HCT116 (cell line): Measurements from ENCODE around the gene ATOH8. TPM values are rescaled to one million over a fixed set of nuclear protein-coding genes. Genes with fewer than 3 reads are reported as not detected.
A peak's percentile ranks its signal among the peaks of the same experiment; 100 is the strongest.

Experiments
- ATAC-seq: fragments of 200-7000 bp; cut with Tn5 transposase; 2 replicates; pipeline ENCODE4 v1.9.1; 2020; ENCODE audit warnings: mild to moderate bottlenecking, moderate library complexity
- Bru-seq: library from RNA; stranded (reverse); fragments of 400-500 nt; gene quantifications from one replicate; lab custom pipeline; 2021; lab: Mats Ljungman, UMichigan
- BruChase-seq, 2 experiments: library from RNA; stranded (reverse); fragments of 400-500 nt; gene quantifications; one replicate each; lab custom pipeline; 2021; lab: Mats Ljungman, UMichigan
- BruUV-seq: library from RNA; stranded (reverse); fragments of 400-500 nt; replicated peaks from 2 replicates; lab custom pipeline; 2021; lab: Mats Ljungman, UMichigan
- CTCF ChIA-PET: fragments of 300-600 bp; sonication (Branson Sonifier 250); formaldehyde crosslinking; loops from one replicate; lab custom pipeline; 2021; ENCODE audit warnings: antibody characterized with exemption; lab: Charles Lee
- POLR2A ChIA-PET: fragments of 300-600, 350-600 bp; sonication (Branson Sonifier 250); formaldehyde crosslinking; loops from one replicate; lab custom pipeline; 2021; ENCODE audit warnings: antibody characterized with exemption; lab: Charles Lee
- RAD21 ChIA-PET, 2 experiments: fragments of 300-600 bp; sonication (Branson Sonifier 250); formaldehyde crosslinking; loops; one replicate each; lab custom pipeline; 2023; ENCODE audit warnings: low total read pairs in 2 of 2; ENCODE audit not compliant: uncharacterized antibody in 2 of 2, unreplicated experiment in 2 of 2, low non-redundant PET in 1 of 2; lab: Charles Lee
- DNase-seq: peaks from one replicate; pipeline ENCODE4 v3.0.0-alpha.2; 2010; ENCODE audit warnings: low read depth, low spot score
- H2AFZ ChIP-seq: fragments of 200-600 bp; shearing (Covaris generic), sonication (generic); 2 replicates; pipeline ENCODE4 v1.6.1; 2017; ENCODE audit warnings: low read depth, mixed run types, mixed read lengths, antibody characterized with exemption, low read length; ENCODE audit not compliant: poor library complexity, severe bottlenecking
- H3K27ac ChIP-seq: 2 replicates; pipeline ENCODE4 v1.5.1; 2012; ENCODE audit warnings: low read depth, low read length
- H3K27me3 ChIP-seq: fragments of 200-600 bp; sonication (generic); 2 replicates; pipeline ENCODE4 v1.6.1; 2016; ENCODE audit warnings: mixed run types, low read length, mixed read lengths; ENCODE audit not compliant: insufficient read depth
- H3K36me3 ChIP-seq, 2 experiments: fragments of 200-500 bp in 1 of 2; fragments of 200-600 bp in 1 of 2; sonication (Bioruptor generic) in 1 of 2; sonication (generic) in 1 of 2; 2 replicates each; pipeline versions ENCODE4 v1.5.1 to v1.6.1; 2014 to 2016; ENCODE audit warnings: low read length in 2 of 2, inconsistent platforms in 1 of 2, mixed read lengths in 1 of 2, mixed run types in 1 of 2; ENCODE audit not compliant: insufficient read depth in 2 of 2, control insufficient read depth in 1 of 2
- H3K4me1 ChIP-seq, 2 experiments: fragments of 200-600 bp in 1 of 2; sonication (generic) in 1 of 2; 2 replicates each; pipeline versions ENCODE4 v1.5.1 to v1.6.1; 2012 to 2017; ENCODE audit warnings: low read length in 2 of 2, inconsistent platforms in 1 of 2, mild to moderate bottlenecking in 1 of 2, mixed read lengths in 1 of 2, mixed run types in 1 of 2, moderate library complexity in 1 of 2; ENCODE audit not compliant: insufficient read depth in 2 of 2, control insufficient read depth in 1 of 2
- H3K4me2 ChIP-seq: fragments of 200-600 bp; sonication (generic); 2 replicates; pipeline ENCODE4 v1.6.1; 2017; ENCODE audit warnings: mixed run types, low read length, mixed read lengths
- H3K4me3 ChIP-seq, 2 experiments: fragments of 200-600 bp in 1 of 2; sonication (generic) in 1 of 2; replicated peaks in 1 of 2; 2 replicates each; pipeline ENCODE4 v1.5.1; 2011 to 2016; ENCODE audit warnings: low read length in 2 of 2, control low read depth in 1 of 2, low read depth in 1 of 2, mild to moderate bottlenecking in 1 of 2, mixed read lengths in 1 of 2, mixed run types in 1 of 2
- H3K79me2 ChIP-seq: fragments of 200-600 bp; sonication (generic); 2 replicates; pipeline ENCODE4 v1.6.1; 2017; ENCODE audit warnings: mild to moderate bottlenecking, mixed run types, low read length, moderate library complexity, mixed read lengths; ENCODE audit not compliant: insufficient read depth
- H3K9ac ChIP-seq: fragments of 200-600 bp; sonication (generic); 2 replicates; pipeline ENCODE4 v1.6.1; 2016; ENCODE audit warnings: low read length, mixed read lengths
- H3K9me2 ChIP-seq: fragments of 200-600 bp; sonication (generic), shearing (Covaris generic); 2 replicates; pipeline ENCODE4 v1.6.1; 2017; ENCODE audit warnings: mixed run types, mild to moderate bottlenecking, moderate library complexity; ENCODE audit not compliant: insufficient read depth
- H3K9me3 ChIP-seq, 2 experiments: fragments of 200-500 bp in 1 of 2; fragments of 200-600 bp in 1 of 2; sonication (Bioruptor generic) in 1 of 2; sonication (generic) in 1 of 2; 2 replicates each; pipeline ENCODE4 v1.6.1; 2014 to 2017; ENCODE audit warnings: low read length in 2 of 2, mixed read lengths in 2 of 2, inconsistent platforms in 1 of 2, low read depth in 1 of 2, mild to moderate bottlenecking in 1 of 2, mixed run types in 1 of 2, moderate library complexity in 1 of 2; ENCODE audit not compliant: control insufficient read depth in 1 of 2, insufficient read depth in 1 of 2
- H4K20me1 ChIP-seq: fragments of 200-600 bp; sonication (generic), shearing (Covaris generic); 2 replicates; pipeline ENCODE4 v1.6.1; 2017; ENCODE audit warnings: mixed run types, mild to moderate bottlenecking, moderate library complexity; ENCODE audit not compliant: insufficient read depth
- EZH2 ChIP-seq: fragments of 200-600 bp; sonication (generic); IDR thresholded peaks from 2 replicates; pipeline ENCODE4 v1.6.1; 2017; ENCODE audit warnings: antibody characterized with exemption, mixed run types
- JUND ChIP-seq: IDR thresholded peaks from 2 replicates; pipeline ENCODE4 v1.6.1; 2012
- TCF7L2 ChIP-seq: IDR thresholded peaks from 2 replicates; pipeline ENCODE4 v1.7.0; 2011; ENCODE audit warnings: borderline replicate concordance, inconsistent platforms; ENCODE audit not compliant: insufficient read depth, insufficient read length; ENCODE audit errors: extremely low read depth
- YY1 ChIP-seq: IDR thresholded peaks from 2 replicates; pipeline ENCODE4 v1.6.1; 2011; ENCODE audit warnings: low read length, low read depth, moderate library complexity, mild to moderate bottlenecking; ENCODE audit not compliant: insufficient replicate concordance; ENCODE audit errors: extremely low read depth
- ZFX ChIP-seq: fragments of 450-650 bp; IDR thresholded peaks from 2 replicates; pipeline ENCODE4 v1.6.1; 2017
- intact Hi-C: fragments of 100-400 bp; cut with micrococcal nuclease; formaldehyde crosslinking; loops from 2 replicates; pipeline ENCODE4 v1.10.0; 2022
- long read RNA-seq: library from polyadenylated mRNA; unstranded; transcript quantifications from one replicate; pipeline ENCODE4 v2.0.0, GENCODE V29; 2021; ENCODE audit not compliant: unreplicated experiment
- polyA plus RNA-seq: library from polyadenylated mRNA; unstranded; fragments of >200 nt; gene quantifications from 2 replicates; pipeline ENCODE4 v1.2.1, GENCODE V29; 2012; ENCODE audit warnings: missing spikeins
- total RNA-seq: library from RNA; stranded (reverse); gene quantifications from one replicate; pipeline ENCODE4 v1.2.1, GENCODE V29; 2021; ENCODE audit not compliant: unreplicated experiment

Gene ATOH8, protein sequence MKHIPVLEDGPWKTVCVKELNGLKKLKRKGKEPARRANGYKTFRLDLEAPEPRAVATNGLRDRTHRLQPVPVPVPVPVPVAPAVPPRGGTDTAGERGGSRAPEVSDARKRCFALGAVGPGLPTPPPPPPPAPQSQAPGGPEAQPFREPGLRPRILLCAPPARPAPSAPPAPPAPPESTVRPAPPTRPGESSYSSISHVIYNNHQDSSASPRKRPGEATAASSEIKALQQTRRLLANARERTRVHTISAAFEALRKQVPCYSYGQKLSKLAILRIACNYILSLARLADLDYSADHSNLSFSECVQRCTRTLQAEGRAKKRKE
- total RNA-seq, result 0.74 TPM
- 0.21 and 0.30 TPM in 2 replicates for polyA plus RNA-seq
- percentile 18 among the genes with signal in this experiment for Bru-seq, nascent RNA
- percentile 18 among the genes with signal in this experiment for BruChase-seq, experiment 1, labeled RNA remaining after a 6-hour chase
- percentile 31 among the genes with signal in this experiment for BruChase-seq, experiment 2, labeled RNA remaining after a 2-hour chase
- long read RNA-seq, result 0 reads

DNA sequence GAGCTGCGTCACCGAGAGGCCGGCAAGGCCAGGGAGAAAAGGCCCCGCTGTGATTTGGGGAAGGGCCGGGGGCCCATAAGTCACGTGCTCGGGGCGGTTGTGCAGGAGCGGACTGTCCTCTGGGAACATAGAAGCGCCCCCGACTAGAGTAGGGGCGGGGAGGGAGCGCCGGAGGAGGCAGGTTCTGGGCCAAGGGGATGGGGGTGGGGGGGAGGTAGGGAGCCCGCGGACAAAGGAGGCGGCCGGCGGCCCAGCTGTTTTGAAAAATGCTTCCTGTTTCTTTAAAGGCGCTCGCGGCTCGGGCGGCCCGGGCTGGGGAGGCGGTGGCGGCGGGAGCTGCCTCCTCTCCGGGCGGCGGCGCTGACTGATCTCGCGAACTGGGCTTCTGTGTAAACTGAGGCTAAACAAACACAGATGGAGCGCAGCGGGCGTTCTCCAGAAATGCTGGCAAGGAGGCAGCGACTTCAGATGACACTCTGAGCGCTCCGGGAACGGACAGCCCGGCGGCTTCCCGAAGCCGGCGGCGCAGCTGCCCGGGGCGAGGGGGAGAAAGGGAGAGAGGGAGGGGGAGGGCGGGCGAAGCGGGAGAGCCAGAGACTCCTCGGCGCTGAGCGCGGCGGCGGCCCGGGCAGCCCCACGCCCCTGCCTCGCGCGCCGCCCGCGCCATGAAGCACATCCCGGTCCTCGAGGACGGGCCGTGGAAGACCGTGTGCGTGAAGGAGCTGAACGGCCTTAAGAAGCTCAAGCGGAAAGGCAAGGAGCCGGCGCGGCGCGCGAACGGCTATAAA lies at the start of gene ATOH8:
Gene ATOH8, plus strand, starts transcription at position 467 of the 788 bp plus-strand sequence. Its CDS starts 199 bp downstream, at position 666.
- peak within 1 kb of the TSS; percentile 37 to 61 for H3K4me3 ChIP-seq
- DNase-seq, result no peak
- no peaks in the 10 kb centered on the region for H3K36me3 ChIP-seq

DNA sequence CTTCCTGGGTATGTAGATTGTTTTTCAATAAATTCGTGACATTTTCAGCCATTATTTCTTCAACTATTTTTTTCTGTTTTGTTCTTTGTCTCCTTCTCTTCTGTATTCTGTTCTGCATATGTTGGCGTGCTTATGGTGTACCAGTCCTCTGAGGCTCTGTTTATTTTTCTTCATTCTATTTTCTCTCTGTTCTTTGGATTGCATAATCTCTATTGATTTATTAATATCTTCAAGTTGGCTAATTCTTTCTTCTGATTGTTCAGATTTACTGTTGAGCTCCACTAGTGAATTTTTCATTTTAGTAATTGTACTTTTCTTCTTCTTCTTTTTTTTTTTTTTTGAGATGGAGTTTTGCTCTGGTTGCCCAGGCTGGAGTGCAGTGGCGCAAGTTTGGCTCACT lies 49.8 kb upstream of the ATOH8 start:
- Histone ChIP-seq H3K9me2 (no peaks in the 10 kb centered on the region), H3K4me2 (no peak overlapping the region), H4K20me1 (no peaks in the 10 kb centered on the region), H2AFZ (no peak overlapping the region), H3K9ac (no peak overlapping the region), H3K27me3 (no peaks in the 10 kb centered on the region), H3K9me3 (no peaks in the 10 kb centered on the region), H3K4me3 (no peak overlapping the region), H3K4me1 (peaks cover 17 to 39% of the 10 kb centered on the region in 2 experiments), H3K27ac (no peak overlapping the region), H3K79me2 (no peaks in the 10 kb centered on the region), H3K36me3 (no peaks in the 10 kb centered on the region)
- TF ChIP-seq JUND, result no peak
- no peak for TF ChIP-seq YY1
- BruUV-seq, result no TSS peak
- RAD21 ChIA-PET, result no interaction called here
- no peak for DNase-seq
- no peak for ATAC-seq
- POLR2A ChIA-PET, result interaction anchor here (0.7 kb wide), 1 partner anchor 952 kb away, joined by 3 read pairs; no protein-coding TSS in a partner anchor
- CTCF ChIA-PET, result interaction anchor here (1.4 to 4.5 kb wide), 2 partner anchors 24 to 67 kb away, joined by 5 to 33 read pairs; no protein-coding TSS in a partner anchor
- intact Hi-C loops, result no loop called here

More for the DNA sequence above, at the start of gene ATOH8:
- no peaks in the 10 kb centered on the region for H3K9me2 ChIP-seq
- no TSS peak for BruUV-seq
- peaks cover 56% of the 10 kb centered on the region for H3K27me3 ChIP-seq
- H3K4me1 ChIP-seq, result peaks cover 23 to 35% of the 10 kb centered on the region in 2 experiments
- H3K4me2 ChIP-seq, result peak within 1 kb of the TSS; percentile 82
- no peaks in the 10 kb centered on the region for H3K9me3 ChIP-seq
- H2AFZ ChIP-seq, result peak within 1 kb of the TSS; percentile 54
- TF ChIP-seq TCF7L2, result peak; percentile 91
- TF ChIP-seq EZH2, result peak; percentile 78; the same call in 1 of the 2 replicates
- no peak for TF ChIP-seq ZFX
- 0 out of 2 replicates have a peak within 1 kb of the TSS, but pooled peaks have one; percentile 14 for H3K9ac ChIP-seq
- peak; percentile 42 for ATAC-seq
- CTCF ChIA-PET, result interaction anchor here (1.1 to 4.4 kb wide), 6 partner anchors 9 to 74 kb away, joined by 3 to 41 read pairs (median 4); no protein-coding TSS in a partner anchor
- no peaks in the 10 kb centered on the region for H4K20me1 ChIP-seq
- peak within 1 kb of the TSS; percentile 51; the same call in 1 of the 2 replicates for H3K27ac ChIP-seq
- intact Hi-C loops, result no loop called here
- POLR2A ChIA-PET, result interaction anchor here (0.6 kb wide), 1 partner anchor 41 kb away, joined by 4 read pairs; no protein-coding TSS in a partner anchor
- RAD21 ChIA-PET, result interaction anchor here (0.6 to 1.2 kb wide), 4 partner anchors 11 to 60 kb away, joined by 3 to 4 read pairs (median 3); no protein-coding TSS in a partner anchor
- no peaks in the 10 kb centered on the region for H3K79me2 ChIP-seq
